Activated effector memory CD4-positive, alpha-beta T cell treated with anti-CD3 and anti-CD28 coated beads, Interleukin-2, amount 50 U/mL, for 16 hours (primary cell): Measurements from ENCODE around the gene INHBC.
"Not testable (repeated sequence)": the region's sequence is repeated elsewhere in the genome, so short reads cannot be mapped to it uniquely, and the experiment has no call there.

Experiments used
- DNase-seq: peaks from one replicate; pipeline ENCODE4 v3.0.0-alpha.2; 2020

INHBC gene

GRCh38 chr12:57434517-57435223 lies at the start of gene INHBC:
TSS of gene INHBC (plus strand) at chr12:57434784. CDS start at chr12:57434887, 103 bp downstream.
- no peak for DNase-seq

GRCh38 chr12:57385586-57385985 lies 49.0 kb upstream of the INHBC start:
- no peak for DNase-seq

- no peak for DNase-seq
Measured at GRCh38 chr12:57386187-57386720, 48.3 kb upstream of the INHBC start.

- no peak for DNase-seq
Measured at GRCh38 chr12:57388425-57388824, 46.2 kb upstream of the INHBC start.

- DNase-seq, result no peak
Measured at GRCh38 chr12:57389033-57389432, 45.6 kb upstream of the INHBC start.

GRCh38 chr12:57390174-57390573 lies 44.4 kb upstream of the INHBC start:
- DNase-seq, result no peak

- no peak for DNase-seq
Measured at GRCh38 chr12:57395121-57395520, 39.5 kb upstream of the INHBC start.

GRCh38 chr12:57397441-57397840 lies 37.1 kb upstream of the INHBC start:
- no peak for DNase-seq

- not testable (repeated sequence) for DNase-seq
Measured at GRCh38 chr12:57399718-57400463, 34.7 kb upstream of the INHBC start.

- no peak for DNase-seq
Measured at GRCh38 chr12:57401165-57401564, 33.4 kb upstream of the INHBC start.

GRCh38 chr12:57402156-57402555 lies 32.4 kb upstream of the INHBC start:
- DNase-seq, result not testable (repeated sequence)

- DNase-seq, result no peak
Measured at GRCh38 chr12:57404966-57405640, 29.5 kb upstream of the INHBC start.

- no peak for DNase-seq
Measured at GRCh38 chr12:57410534-57410933, 24.1 kb upstream of the INHBC start.

- DNase-seq, result not testable (repeated sequence)
Measured at GRCh38 chr12:57414160-57414559, 20.4 kb upstream of the INHBC start.

GRCh38 chr12:57415088-57415487 lies 19.5 kb upstream of the INHBC start:
- DNase-seq, result no peak

GRCh38 chr12:57416039-57416996 lies 18.3 kb upstream of the INHBC start:
- no peak for DNase-seq

- no peak for DNase-seq
Measured at GRCh38 chr12:57418255-57418654, 16.3 kb upstream of the INHBC start.

GRCh38 chr12:57419495-57419894 lies 15.1 kb upstream of the INHBC start:
- no peak for DNase-seq

GRCh38 chr12:57420482-57420881 lies 14.1 kb upstream of the INHBC start:
- no peak for DNase-seq

- DNase-seq, result peak; percentile 24
Measured at GRCh38 chr12:57426948-57427347, 7.6 kb upstream of the INHBC start.

- DNase-seq, result no peak
Measured at GRCh38 chr12:57428965-57429364, 5.6 kb upstream of the INHBC start.

- no peak for DNase-seq
Measured at GRCh38 chr12:57429473-57430111, 5.0 kb upstream of the INHBC start.
